Measurements from ENCODE around the gene SMIM44. TPM values are rescaled to one million over a fixed set of nuclear protein-coding genes. Genes with fewer than 3 reads are reported as not detected.

Gene SMIM44
- total RNA-seq, 4 donors from 2014 or later = not detected

DNA sequence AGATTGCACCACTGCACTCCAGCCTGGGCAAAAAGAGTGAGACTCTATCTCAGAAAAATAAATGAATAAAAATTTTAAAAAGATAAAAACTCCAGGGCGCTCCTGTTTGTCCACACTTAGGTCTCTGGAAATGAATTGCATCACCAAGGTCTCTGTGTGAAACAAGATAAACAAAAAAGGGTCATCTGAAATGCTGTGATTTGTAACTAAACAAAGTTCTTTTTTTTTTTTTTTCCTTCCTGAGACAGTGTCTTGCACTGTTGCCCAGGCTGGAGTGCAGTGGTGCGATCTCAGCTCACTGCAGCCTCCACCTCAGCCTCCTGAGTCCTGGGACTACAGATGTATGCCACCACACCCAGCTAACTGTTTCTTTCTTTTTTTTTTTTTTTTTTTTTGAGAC is 34.4 kb upstream of the SMIM44 start:
- intact Hi-C loops (cut with DNase I) = no loop called here
- H3K4me1 ChIP-seq = peaks cover 0 to 9% of the 10 kb centered on the region in 2 donors

DNA sequence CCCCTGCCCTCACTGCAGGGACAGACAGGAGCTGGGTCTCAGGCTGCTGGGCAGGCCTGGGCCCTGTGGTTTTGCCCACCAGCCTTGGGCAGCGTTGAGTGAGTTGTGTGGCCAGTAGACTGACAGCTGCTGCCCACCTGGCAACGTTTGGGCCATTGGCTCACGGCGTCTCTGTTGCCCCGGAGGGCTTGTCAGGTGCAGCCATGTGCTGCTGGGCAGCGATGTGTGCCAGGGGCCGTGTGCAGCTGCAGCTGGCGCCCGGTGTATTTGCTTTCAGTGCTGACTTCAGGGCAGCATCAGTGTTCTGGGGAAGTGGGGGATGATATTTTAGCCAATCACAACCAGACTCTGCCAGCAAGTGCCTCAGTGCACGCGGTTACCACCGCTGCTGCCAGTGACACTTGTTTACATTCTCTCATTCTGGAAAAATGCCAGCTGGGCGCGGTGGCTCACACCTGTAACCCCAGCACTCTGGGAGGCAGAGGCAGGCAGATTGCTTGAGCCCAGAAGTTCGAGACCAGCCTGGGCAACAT is 33.5 kb upstream of the SMIM44 start:
- H3K4me1 ChIP-seq = peaks cover 0 to 9% of the 10 kb centered on the region in 2 donors
- peak in 1 of 2 donors; percentile 16 for DNase-seq
- TF ChIP-seq, protein P1, sequence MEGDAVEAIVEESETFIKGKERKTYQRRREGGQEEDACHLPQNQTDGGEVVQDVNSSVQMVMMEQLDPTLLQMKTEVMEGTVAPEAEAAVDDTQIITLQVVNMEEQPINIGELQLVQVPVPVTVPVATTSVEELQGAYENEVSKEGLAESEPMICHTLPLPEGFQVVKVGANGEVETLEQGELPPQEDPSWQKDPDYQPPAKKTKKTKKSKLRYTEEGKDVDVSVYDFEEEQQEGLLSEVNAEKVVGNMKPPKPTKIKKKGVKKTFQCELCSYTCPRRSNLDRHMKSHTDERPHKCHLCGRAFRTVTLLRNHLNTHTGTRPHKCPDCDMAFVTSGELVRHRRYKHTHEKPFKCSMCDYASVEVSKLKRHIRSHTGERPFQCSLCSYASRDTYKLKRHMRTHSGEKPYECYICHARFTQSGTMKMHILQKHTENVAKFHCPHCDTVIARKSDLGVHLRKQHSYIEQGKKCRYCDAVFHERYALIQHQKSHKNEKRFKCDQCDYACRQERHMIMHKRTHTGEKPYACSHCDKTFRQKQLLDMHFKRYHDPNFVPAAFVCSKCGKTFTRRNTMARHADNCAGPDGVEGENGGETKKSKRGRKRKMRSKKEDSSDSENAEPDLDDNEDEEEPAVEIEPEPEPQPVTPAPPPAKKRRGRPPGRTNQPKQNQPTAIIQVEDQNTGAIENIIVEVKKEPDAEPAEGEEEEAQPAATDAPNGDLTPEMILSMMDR (IDR thresholded peaks at IDR 0.05) = no peak
- no peak for TF ChIP-seq POLR2A (IDR thresholded peaks at IDR 0.05)

More for the DNA sequence above, 34.4 kb upstream of the SMIM44 start:
- no peaks in the 10 kb centered on the region for H3K9me3 ChIP-seq
- H3K27ac ChIP-seq = no peak overlapping the region
- no peak for TF ChIP-seq POLR2A (IDR thresholded peaks at IDR 0.05)
- TF ChIP-seq, protein P1 (IDR thresholded peaks at IDR 0.05) = no peak
- peaks cover 0 to under 1% of the 10 kb centered on the region in 2 donors for H3K36me3 ChIP-seq
- H3K27me3 ChIP-seq = no peaks in the 10 kb centered on the region
- DNase-seq = no peak
- WGBS, 2 donors = 90 to 94% methylated on average over 2 of the region's 2 CpGs
- H3K4me3 ChIP-seq (replicated peaks in 1 of 3) = no peak overlapping the region

DNA sequence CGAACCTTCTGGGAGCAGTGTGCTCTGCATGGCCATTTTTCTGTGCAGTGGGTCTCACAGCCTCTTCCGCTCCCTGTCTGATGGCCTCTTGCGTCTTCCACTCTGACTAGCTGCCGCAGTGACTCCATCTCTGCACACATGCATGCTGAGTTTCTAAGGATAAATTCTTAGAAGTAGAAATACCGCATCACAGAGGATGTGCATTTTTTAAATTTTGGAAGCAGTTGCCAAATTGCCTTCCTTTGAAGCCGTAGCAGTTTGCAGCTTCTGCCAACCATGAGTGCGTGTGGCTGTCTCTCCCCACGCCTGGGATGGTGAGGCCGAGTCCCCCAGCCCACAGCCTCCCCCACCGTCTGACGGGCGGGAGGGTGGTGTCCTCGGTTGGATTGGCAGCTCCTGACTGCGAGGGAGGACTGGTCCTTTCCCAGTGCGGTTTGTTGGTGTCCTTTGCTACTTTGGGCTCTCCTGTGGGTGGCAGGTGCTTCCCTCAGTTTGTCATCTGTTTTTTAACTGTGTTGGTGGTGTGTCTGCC is 32.7 kb upstream of the SMIM44 start:
- H3K27me3 ChIP-seq = no peaks in the 10 kb centered on the region
- no peak for TF ChIP-seq POLR2A (IDR thresholded peaks at IDR 0.05)
- TF ChIP-seq, protein P1 (IDR thresholded peaks at IDR 0.05) = no peak
- H3K4me1 ChIP-seq = peaks cover 0 to 9% of the 10 kb centered on the region in 2 donors
- H3K4me3 ChIP-seq (replicated peaks in 1 of 3) = no peak overlapping the region
- H3K27ac ChIP-seq = no peak overlapping the region
- no peaks in the 10 kb centered on the region for H3K36me3 ChIP-seq
- intact Hi-C loops (cut with DNase I) = no loop called here
- WGBS, 2 donors = 82 to 86% methylated on average over 13 to 15 of the region's 15 CpGs
- no peak for DNase-seq
- no peaks in the 10 kb centered on the region for H3K9me3 ChIP-seq

More for the DNA sequence above, 33.5 kb upstream of the SMIM44 start:
- intact Hi-C loops (cut with DNase I) = no loop called here
- no peak overlapping the region for H3K27ac ChIP-seq
- 69 to 74% methylated on average over 6 to 15 of the region's 15 CpGs for WGBS, 2 donors
- H3K27me3 ChIP-seq = no peaks in the 10 kb centered on the region
- H3K36me3 ChIP-seq = no peaks in the 10 kb centered on the region
- H3K9me3 ChIP-seq = no peaks in the 10 kb centered on the region
- H3K4me3 ChIP-seq (replicated peaks in 1 of 3) = no peak overlapping the region

DNA sequence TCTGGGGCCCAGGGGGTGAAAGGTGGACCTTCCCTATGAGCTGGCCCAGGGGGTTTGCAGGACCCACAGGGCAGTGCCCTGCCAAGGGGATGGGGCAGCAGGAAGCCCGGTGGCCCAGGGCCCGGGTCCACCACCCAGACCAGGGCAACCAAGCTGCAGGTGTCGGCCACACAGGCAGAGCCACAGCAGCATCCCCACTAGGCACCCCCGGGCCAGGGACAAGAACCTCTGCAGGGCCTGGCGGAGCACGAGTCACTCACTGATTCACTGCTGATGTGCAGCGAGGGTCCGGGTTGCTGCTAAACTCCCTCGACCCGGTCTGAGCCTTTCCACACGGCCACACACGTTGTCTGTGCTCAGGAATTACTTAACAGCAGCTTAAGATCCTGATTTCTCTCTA is 31.7 kb upstream of the SMIM44 start:
- peaks cover 0 to 9% of the 10 kb centered on the region in 2 donors for H3K4me1 ChIP-seq
- H3K27ac ChIP-seq = no peak overlapping the region
- TF ChIP-seq, protein P1 (IDR thresholded peaks at IDR 0.05) = no peak
- TF ChIP-seq POLR2A (IDR thresholded peaks at IDR 0.05) = no peak
- WGBS, 2 donors = 88% methylated on average over 7 to 8 of the region's 12 CpGs
- H3K27me3 ChIP-seq = no peaks in the 10 kb centered on the region
- intact Hi-C loops (cut with DNase I) = no loop called here
- no peaks in the 10 kb centered on the region for H3K9me3 ChIP-seq
- no peak overlapping the region for H3K4me3 ChIP-seq (replicated peaks in 1 of 3)
- DNase-seq = no peak
- no peaks in the 10 kb centered on the region for H3K36me3 ChIP-seq

All from thyroid gland (tissue), 4 donors.